OCI-LY3 (cell line): Measurements from ENCODE around the gene AADACL3.
"Not testable (repeated sequence)": the region's sequence is repeated elsewhere in the genome, so short reads cannot be mapped to it uniquely, and the experiment has no call there.

Source experiments
- H2AFZ ChIP-seq: fragments of 200-600, 300-600 bp; shearing (Covaris generic); 2 replicates; pipeline ENCODE4 v1.6.0; 2014; ENCODE audit warnings: antibody characterized with exemption, low read depth, low read length
- H3K27ac ChIP-seq: fragments of 200-600, 300-600 bp; sonication (generic); 2 replicates; pipeline ENCODE4 v1.5.1; 2014; ENCODE audit warnings: mild to moderate bottlenecking, low read length, moderate library complexity, mixed read lengths
- H3K27me3 ChIP-seq: fragments of 200-600, 300-600 bp; sonication (generic); 2 replicates; pipeline ENCODE4 v1.6.1; 2014; ENCODE audit warnings: low read depth, low read length, mixed read lengths
- H3K36me3 ChIP-seq: fragments of 200-600, 300-600 bp; sonication (generic); replicated peaks from 2 replicates; pipeline ENCODE3; 2014; ENCODE audit warnings: low read depth, low read length, mixed read lengths
- H3K4me1 ChIP-seq: fragments of 300-600, 200-600 bp; sonication (generic); 2 replicates; pipeline ENCODE4 v1.6.1; 2014; ENCODE audit warnings: low read length, mixed read lengths
- H3K4me2 ChIP-seq: fragments of 200-600, 300-600 bp; sonication (generic); 2 replicates; pipeline ENCODE4 v1.6.1; 2014; ENCODE audit warnings: low read length, mixed read lengths
- H3K4me3 ChIP-seq: fragments of 300-600, 200-600 bp; sonication (generic); 2 replicates; pipeline ENCODE4 v1.5.1; 2014; ENCODE audit warnings: antibody characterized with exemption, mild to moderate bottlenecking, low read length, moderate library complexity
- H3K79me2 ChIP-seq: fragments of 300-600, 200-600 bp; shearing (Covaris generic); 2 replicates; pipeline ENCODE4 v1.6.1; 2014; ENCODE audit warnings: mild to moderate bottlenecking, low read length, mixed read lengths
- H3K9ac ChIP-seq: fragments of 300-600, 200-600 bp; shearing (Covaris generic); 2 replicates; pipeline ENCODE4 v1.6.0; 2014; ENCODE audit warnings: mild to moderate bottlenecking, low read length, moderate library complexity
- H3K9me3 ChIP-seq: fragments of 200-600, 300-600 bp; shearing (Covaris generic); 2 replicates; pipeline ENCODE4 v1.6.1; 2014; ENCODE audit warnings: low read length, mixed read lengths; ENCODE audit not compliant: insufficient read depth
- H4K20me1 ChIP-seq: fragments of 200-600, 300-600 bp; sonication (generic); 2 replicates; pipeline ENCODE4 v1.6.1; 2016; ENCODE audit warnings: low read length, mixed read lengths; ENCODE audit not compliant: insufficient read depth
- EZH2phosphoT487 ChIP-seq: fragments of 200-600 bp; shearing (Covaris generic); IDR thresholded peaks from 2 replicates; pipeline ENCODE4 v1.6.1; 2018; ENCODE audit warnings: antibody characterized with exemption, mixed run types, low read depth
- TF ChIP-seq, protein P1 (sequence below): fragments of 200-600, 300-600 bp; sonication (generic); IDR thresholded peaks from 2 replicates; pipeline ENCODE4 v1.5.1; 2014; ENCODE audit warnings: antibody characterized with exemption, low read length, low read depth

AADACL3 gene

DNA sequence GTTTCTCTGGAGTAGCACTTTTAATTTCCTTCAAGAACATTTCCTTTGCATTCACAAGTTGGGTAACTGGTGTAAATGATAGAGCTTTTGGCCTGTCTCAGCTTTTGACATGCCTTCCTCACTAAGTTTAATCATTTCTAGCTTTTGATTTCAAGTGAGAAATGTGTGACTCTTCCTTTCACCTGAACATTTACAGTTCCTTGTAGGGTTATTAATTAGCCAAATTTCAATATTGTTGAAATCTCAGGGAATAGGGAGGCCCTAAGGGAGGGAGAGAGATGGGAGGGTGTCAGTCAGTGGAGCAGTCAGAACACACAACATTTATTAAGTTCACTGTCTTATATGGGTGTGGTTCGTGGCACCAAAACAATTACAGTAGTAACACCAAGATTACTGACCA lies 14.2 kb downstream of the AADACL3 start:
- no peak overlapping the region for H3K27ac ChIP-seq
- no peaks in the 10 kb centered on the region for H3K79me2 ChIP-seq
- H3K27me3 ChIP-seq = no peaks in the 10 kb centered on the region
- H3K9me3 ChIP-seq = no peaks in the 10 kb centered on the region
- H3K9ac ChIP-seq = no peak overlapping the region
- no peaks in the 10 kb centered on the region for H4K20me1 ChIP-seq
- TF ChIP-seq EZH2phosphoT487 = no peak
- TF ChIP-seq, protein P1, sequence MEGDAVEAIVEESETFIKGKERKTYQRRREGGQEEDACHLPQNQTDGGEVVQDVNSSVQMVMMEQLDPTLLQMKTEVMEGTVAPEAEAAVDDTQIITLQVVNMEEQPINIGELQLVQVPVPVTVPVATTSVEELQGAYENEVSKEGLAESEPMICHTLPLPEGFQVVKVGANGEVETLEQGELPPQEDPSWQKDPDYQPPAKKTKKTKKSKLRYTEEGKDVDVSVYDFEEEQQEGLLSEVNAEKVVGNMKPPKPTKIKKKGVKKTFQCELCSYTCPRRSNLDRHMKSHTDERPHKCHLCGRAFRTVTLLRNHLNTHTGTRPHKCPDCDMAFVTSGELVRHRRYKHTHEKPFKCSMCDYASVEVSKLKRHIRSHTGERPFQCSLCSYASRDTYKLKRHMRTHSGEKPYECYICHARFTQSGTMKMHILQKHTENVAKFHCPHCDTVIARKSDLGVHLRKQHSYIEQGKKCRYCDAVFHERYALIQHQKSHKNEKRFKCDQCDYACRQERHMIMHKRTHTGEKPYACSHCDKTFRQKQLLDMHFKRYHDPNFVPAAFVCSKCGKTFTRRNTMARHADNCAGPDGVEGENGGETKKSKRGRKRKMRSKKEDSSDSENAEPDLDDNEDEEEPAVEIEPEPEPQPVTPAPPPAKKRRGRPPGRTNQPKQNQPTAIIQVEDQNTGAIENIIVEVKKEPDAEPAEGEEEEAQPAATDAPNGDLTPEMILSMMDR = no peak
- no peaks in the 10 kb centered on the region for H3K36me3 ChIP-seq
- no peak overlapping the region for H3K4me2 ChIP-seq
- H3K4me3 ChIP-seq = no peak overlapping the region
- no peaks in the 10 kb centered on the region for H3K4me1 ChIP-seq
- no peak overlapping the region for H2AFZ ChIP-seq

DNA sequence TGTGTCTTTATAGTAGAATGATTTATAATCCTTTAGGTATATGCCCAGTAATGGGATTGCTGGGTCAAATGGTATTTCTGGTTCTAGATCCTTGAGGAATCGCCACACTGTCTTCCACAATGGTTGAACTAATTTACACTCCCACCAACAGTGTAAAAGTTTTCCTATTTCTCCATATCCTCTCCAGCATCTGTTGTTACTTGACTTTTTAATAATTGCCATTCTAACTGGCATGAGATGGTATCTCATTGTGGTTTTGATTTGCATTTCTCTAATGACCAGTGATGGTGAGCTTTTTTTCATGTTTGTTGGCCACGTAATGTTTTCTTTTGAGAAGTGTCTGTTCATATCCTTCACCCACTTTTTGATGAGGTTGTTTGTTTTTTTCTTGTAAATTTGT lies 15.2 kb downstream of the AADACL3 start:
- not testable (repeated sequence) for H3K9me3 ChIP-seq, H3K27ac ChIP-seq, H3K36me3 ChIP-seq, H3K4me3 ChIP-seq, H2AFZ ChIP-seq, H3K9ac ChIP-seq, H3K4me2 ChIP-seq, H3K4me1 ChIP-seq, H3K27me3 ChIP-seq, H3K79me2 ChIP-seq, H4K20me1 ChIP-seq

DNA sequence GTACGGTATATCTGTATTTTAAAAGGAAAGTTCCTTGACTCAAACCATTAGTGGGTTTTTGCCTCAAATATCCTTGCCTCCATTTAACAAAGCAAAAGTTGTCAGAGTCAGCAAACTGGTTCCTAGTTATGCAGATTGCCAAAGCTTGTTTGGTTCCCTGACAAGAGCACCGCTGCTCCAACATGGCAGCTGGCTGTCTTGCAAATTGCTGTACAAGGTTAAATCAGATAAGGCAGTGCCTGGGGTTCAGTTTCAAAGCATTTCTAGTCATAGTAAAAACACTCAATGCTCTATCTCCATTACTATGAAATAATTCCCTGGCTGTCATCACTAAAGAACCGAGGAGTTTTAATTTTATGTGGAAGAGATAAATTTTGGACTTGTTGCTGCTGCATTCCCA lies 18.7 kb downstream of the AADACL3 start:
- Histone ChIP-seq H3K36me3 (no peaks in the 10 kb centered on the region), H3K9me3 (no peaks in the 10 kb centered on the region), H4K20me1 (no peaks in the 10 kb centered on the region), H3K27ac (no peak overlapping the region), H3K79me2 (no peaks in the 10 kb centered on the region), H3K27me3 (no peaks in the 10 kb centered on the region), H2AFZ (no peak overlapping the region), H3K4me2 (no peak overlapping the region), H3K4me1 (no peaks in the 10 kb centered on the region), H3K4me3 (no peak overlapping the region), H3K9ac (no peak overlapping the region)
- TF ChIP-seq, protein P1 = no peak
- no peak for TF ChIP-seq EZH2phosphoT487

DNA sequence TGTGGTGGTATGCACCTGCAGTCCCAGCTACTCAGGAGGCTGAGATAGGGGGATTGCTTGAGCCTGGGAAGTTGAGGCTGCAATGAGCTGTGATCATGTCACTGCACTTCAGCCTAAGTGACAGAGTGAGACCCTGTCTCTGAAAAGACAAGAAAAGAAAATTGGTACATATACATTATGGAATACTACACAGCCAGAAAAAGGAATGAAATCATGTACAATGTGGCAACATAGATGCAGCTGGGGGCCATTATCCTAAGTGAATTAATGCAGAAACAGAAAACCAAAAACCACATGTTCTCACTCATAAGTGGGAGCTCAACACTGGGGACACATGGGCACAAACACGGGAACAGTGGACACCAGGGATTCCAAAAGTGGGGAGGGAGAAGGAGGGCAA lies 23.0 kb downstream of the AADACL3 start:
- Histone ChIP-seq H3K4me1 (no peaks in the 10 kb centered on the region), H3K27me3 (no peaks in the 10 kb centered on the region), H3K9ac (no peak overlapping the region), H3K36me3 (no peaks in the 10 kb centered on the region), H3K27ac (no peak overlapping the region), H3K9me3 (no peaks in the 10 kb centered on the region), H4K20me1 (no peaks in the 10 kb centered on the region), H3K4me2 (no peak overlapping the region), H3K79me2 (no peaks in the 10 kb centered on the region), H3K4me3 (no peak overlapping the region), H2AFZ (no peak overlapping the region)
- TF ChIP-seq, protein P1 = no peak
- TF ChIP-seq EZH2phosphoT487 = no peak

DNA sequence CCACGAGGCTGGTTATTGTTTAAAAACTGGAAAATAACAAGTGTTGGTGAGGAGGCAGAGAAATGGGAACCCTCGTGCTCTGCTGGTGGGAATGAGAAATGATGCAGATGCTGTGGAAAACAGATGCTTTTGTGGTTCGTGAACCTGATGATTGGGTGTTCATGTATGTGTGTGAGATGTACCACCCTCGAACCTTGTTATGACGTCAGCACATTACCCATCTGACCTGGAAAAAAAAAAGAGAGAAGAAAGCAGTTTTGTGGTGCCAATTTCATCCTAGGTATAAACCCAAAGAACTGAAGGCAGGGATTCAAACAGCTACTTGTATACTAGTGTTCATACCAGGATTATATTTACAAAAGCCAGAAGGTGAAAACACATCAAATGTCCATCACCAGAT lies 23.7 kb downstream of the AADACL3 start:
- TF ChIP-seq, protein P1 = no peak
- TF ChIP-seq EZH2phosphoT487 = no peak
- Histone ChIP-seq H3K79me2 (no peaks in the 10 kb centered on the region), H3K4me2 (no peak overlapping the region), H2AFZ (no peak overlapping the region), H3K36me3 (no peaks in the 10 kb centered on the region), H3K4me3 (no peak overlapping the region), H3K27ac (no peak overlapping the region), H3K4me1 (no peaks in the 10 kb centered on the region), H3K9me3 (no peaks in the 10 kb centered on the region), H3K27me3 (no peaks in the 10 kb centered on the region), H4K20me1 (no peaks in the 10 kb centered on the region), H3K9ac (no peak overlapping the region)
